ENCODE results near the gene ITGA7.

ITGA7 gene

DNA sequence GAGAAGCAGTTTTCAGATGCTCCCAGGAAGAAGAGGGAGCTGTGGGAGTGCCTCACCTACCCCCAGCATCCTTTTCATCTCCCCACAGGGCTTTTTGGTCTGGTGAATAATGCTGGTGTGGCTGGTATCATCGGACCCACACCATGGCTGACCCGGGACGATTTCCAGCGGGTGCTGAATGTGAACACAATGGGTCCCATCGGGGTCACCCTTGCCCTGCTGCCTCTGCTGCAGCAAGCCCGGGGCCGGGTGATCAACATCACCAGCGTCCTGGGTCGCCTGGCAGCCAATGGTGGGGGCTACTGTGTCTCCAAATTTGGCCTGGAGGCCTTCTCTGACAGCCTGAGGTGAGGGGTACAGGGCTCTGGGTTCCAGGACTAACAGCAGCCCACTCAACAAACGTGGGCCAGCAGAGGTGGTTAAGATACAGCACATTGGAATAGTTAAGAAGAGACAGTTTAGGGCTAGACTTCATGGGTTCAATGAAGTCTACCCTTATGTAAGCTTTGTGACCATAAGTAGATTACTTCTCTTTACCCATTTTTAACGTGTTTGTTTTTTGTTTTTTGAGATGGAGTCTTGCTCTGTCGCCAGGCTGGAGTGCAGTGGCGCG lies 14.0 kb upstream of the ITGA7 start:
- H3K4me3 ChIP-seq (ENCODE audit: low read depth, low read length), result no peak overlapping the region
- DNase-seq (ENCODE audit: low read depth, low spot score), result no peak
- ChIA-PET CTCF (interaction anchor here (0.7 to 7.1 kb wide), 8 partner anchors 9 to 77 kb away, joined by 3 to 79 read pairs (median 4); no protein-coding TSS in a partner anchor), POLR2A (interaction anchor here (1.2 to 3.0 kb wide), 2 partner anchors 8 to 9 kb away, joined by 5 to 39 read pairs; partner anchors contain the start of gene CD63)
- no peak for TF ChIP-seq CTCF (IDR thresholded peaks at IDR 0.05; ENCODE audit: insufficient read depth, low read length, missing control alignments)

DNA sequence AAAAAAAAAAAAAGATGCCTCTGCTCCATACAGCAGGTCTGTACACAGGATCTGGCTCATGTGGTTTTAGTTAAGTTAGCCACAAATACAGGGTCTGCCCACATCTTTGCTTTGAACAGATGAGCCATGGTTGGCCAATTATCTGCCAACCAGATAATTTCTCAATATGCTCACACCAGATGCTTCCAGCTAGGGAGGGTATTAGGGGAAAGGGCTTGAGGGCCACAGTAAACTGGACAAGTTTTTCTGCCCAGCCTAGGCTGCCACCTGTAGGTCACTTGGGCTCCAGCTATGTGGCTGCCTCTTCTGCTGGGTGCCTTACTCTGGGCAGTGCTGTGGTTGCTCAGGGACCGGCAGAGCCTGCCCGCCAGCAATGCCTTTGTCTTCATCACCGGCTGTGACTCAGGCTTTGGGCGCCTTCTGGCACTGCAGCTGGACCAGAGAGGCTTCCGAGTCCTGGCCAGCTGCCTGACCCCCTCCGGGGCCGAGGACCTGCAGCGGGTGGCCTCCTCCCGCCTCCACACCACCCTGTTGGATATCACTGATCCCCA lies 13.3 kb upstream of the ITGA7 start:
- no peak overlapping the region; the same call in 1 of the 2 replicates for H3K4me3 ChIP-seq (ENCODE audit: low read depth, low read length)
- ChIA-PET POLR2A (interaction anchor here (1.0 to 3.0 kb wide), 3 partner anchors 8 to 253 kb away, joined by 3 to 39 read pairs (median 5); partner anchors contain the start of genes CD63 and RAB5B), CTCF (interaction anchor here (0.7 to 7.1 kb wide), 9 partner anchors 9 to 234 kb away, joined by 3 to 79 read pairs (median 3); a partner anchor contains a TSS)
- DNase-seq (ENCODE audit: low read depth, low spot score), result no peak
- peak; percentile 68 for TF ChIP-seq CTCF (IDR thresholded peaks at IDR 0.05; ENCODE audit: insufficient read depth, low read length, missing control alignments)

DNA sequence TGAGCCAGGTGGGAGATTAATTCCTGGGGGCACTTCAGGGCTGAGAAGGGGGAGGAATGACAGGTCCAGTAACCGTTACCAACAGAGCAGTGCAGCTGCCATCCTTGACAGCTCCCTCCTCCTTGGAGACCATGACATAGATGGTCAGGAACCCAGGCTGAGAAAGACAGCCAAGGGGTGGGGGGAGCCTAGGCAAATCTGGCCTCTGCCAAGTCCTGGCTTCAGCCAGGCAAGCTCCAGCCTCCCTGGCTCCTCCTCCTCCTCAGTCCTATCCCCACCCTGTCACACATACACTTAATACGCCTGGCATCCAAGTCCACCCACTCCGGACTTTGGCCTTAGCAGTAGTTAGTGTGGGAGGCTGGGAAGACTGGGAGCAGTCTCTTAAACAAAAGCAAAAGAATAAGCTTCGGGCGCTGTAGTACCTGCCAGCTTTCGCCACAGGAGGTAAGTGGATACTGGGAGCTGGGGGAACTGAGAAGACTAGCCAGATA lies 12.4 kb upstream of the ITGA7 start, which contains the start of gene RDH5:
Gene RDH5 (plus strand): TSS at position 323 of the 494 bp plus-strand sequence. CDS start 792 bp downstream, outside the sequence.
- no peak for TF ChIP-seq CTCF (IDR thresholded peaks at IDR 0.05; ENCODE audit: insufficient read depth, low read length, missing control alignments)
- CTCF ChIA-PET, result interaction anchor here (0.7 to 7.1 kb wide), 10 partner anchors 8 to 235 kb away, joined by 3 to 79 read pairs (median 6); partner anchors contain the start of gene CD63
- H3K4me3 ChIP-seq (ENCODE audit: low read depth, low read length), result peak within 1 kb of the TSS; percentile 8; the same call in 1 of the 2 replicates
- POLR2A ChIA-PET, result interaction anchor here (1.0 to 3.0 kb wide), 2 partner anchors 9 to 254 kb away, joined by 3 to 39 read pairs; partner anchors contain the start of genes CD63 and RAB5B
- no peak for DNase-seq (ENCODE audit: low read depth, low spot score)

DNA sequence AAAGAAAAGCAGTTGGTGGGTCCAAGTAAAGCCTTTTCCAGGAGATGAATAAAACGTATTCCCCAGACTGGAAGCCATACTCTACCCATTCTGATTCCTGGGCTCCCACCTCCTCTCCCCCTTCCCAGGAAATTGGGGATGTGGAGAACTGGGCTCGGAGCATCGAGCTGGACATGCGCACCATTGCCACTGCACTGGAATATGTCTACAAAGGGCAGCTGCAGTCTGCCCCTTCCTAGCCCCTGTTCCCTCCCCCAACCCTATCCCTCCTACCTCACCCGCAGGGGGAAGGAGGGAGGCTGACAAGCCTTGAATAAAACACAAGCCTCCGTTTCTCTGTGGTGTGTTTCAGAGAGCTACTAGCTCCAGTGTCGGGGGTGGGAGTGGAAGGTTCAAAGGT lies 11.7 kb upstream of the ITGA7 start:
- no peak overlapping the region for H3K4me3 ChIP-seq (ENCODE audit: low read depth, low read length)
- CTCF ChIA-PET, result interaction anchor here (0.7 to 7.1 kb wide), 7 partner anchors 9 to 72 kb away, joined by 3 to 79 read pairs (median 5); partner anchors contain the start of gene CD63
- POLR2A ChIA-PET, result interaction anchor here (1.0 to 3.0 kb wide), 2 partner anchors 10 to 255 kb away, joined by 3 to 39 read pairs; partner anchors contain the start of genes CD63 and RAB5B
- TF ChIP-seq CTCF (IDR thresholded peaks at IDR 0.05; ENCODE audit: insufficient read depth, low read length, missing control alignments), result no peak
- no peak for DNase-seq (ENCODE audit: low read depth, low spot score)

DNA sequence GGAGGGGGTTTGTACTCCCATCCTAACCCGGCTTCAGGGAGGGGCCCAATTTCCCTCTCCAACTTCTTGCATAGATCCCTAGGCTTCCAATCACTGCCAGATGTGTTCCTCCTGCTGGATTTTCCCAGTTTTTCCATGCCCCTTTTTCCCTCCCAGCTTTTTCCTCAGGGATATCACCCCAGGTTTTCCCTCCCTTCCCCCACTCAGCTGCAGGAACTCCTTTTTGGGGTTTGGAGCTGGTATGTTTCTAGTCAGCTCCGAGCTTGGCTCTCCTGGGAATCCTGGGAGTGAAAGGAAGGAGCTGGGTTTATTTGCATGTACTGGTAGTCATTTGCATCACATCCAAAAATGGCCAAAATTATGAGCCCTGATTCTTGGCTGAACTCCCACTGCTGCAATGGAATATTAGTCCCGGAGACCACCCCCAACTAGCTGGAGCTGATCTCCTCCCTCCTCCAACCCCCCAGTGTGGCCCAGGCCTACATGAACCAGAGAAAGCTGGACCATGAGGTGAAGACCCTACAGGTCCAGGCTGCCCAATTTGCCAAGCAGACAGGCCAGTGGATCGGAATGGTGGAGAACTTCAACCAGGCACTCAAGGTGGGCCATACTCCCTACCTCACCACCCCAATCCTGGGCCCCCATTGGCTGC lies 11.0 kb upstream of the ITGA7 start:
- H3K4me3 ChIP-seq (ENCODE audit: low read depth, low read length), result no peak overlapping the region
- POLR2A ChIA-PET, result interaction anchor here (1.0 to 3.0 kb wide), 2 partner anchors 11 to 255 kb away, joined by 3 to 39 read pairs; partner anchors contain the start of genes CD63 and RAB5B
- CTCF ChIA-PET, result interaction anchor here (0.7 to 7.1 kb wide), 4 partner anchors 11 to 62 kb away, joined by 3 to 79 read pairs (median 8); partner anchors contain the start of gene CD63
- no peak for TF ChIP-seq CTCF (IDR thresholded peaks at IDR 0.05; ENCODE audit: insufficient read depth, low read length, missing control alignments)
- no peak for DNase-seq (ENCODE audit: low read depth, low spot score)

Data from AG04449 (cell line).